Cardiac septum (tissue), 1 donor: ENCODE results near the gene DNAJC5. TPM values are rescaled to one million over a fixed set of nuclear protein-coding genes. Genes with fewer than 3 reads are reported as not detected.

Experiments used
- DNase-seq: peaks from one replicate; pipeline ENCODE4 v3.0.0-alpha.2; 2020; ENCODE audit warnings: low spot score
- intact Hi-C: fragments of 100-400 bp; cut with DNase I; formaldehyde crosslinking; loops from one replicate; pipeline ENCODE4 v1.14.0; 2022
- total RNA-seq: library from RNA; stranded (reverse); fragmentation: NEBNext Ultra II Directional; extraction: Animal tissue kit (Norgen Biotek cat#: 25700); gene quantifications from one replicate; pipeline ENCODE4 v1.2.1, GENCODE V29; 2021
- donor health status: DM: no; HTN: no; CAD: no.

The DNAJC5 gene
- total RNA-seq, 1 donor from 2014 or later: 36.1 TPM

GRCh38 chr20:63932606-63933160 lies 37.8 kb downstream of the DNAJC5 start:
- DNase-seq: no peak
- intact Hi-C loops: no loop called here

- no peak for DNase-seq
- intact Hi-C loops: no loop called here
These were observed 38.7 kb downstream of the DNAJC5 start for GRCh38 chr20:63933646-63934045.

- intact Hi-C loops: no loop called here
- no peak for DNase-seq
These were observed 39.5 kb downstream of the DNAJC5 start for GRCh38 chr20:63934271-63935068.

- intact Hi-C loops: no loop called here
- DNase-seq: no peak
These were observed 40.5 kb downstream of the DNAJC5 start for GRCh38 chr20:63935447-63935846.

GRCh38 chr20:63937596-63937995 lies 42.7 kb downstream of the DNAJC5 start:
- intact Hi-C loops: no loop called here
- no peak for DNase-seq

GRCh38 chr20:63939061-63939935 lies 44.4 kb downstream of the DNAJC5 start:
- no peak for DNase-seq

GRCh38 chr20:63940071-63940471 lies 45.1 kb downstream of the DNAJC5 start:
- intact Hi-C loops: no loop called here
- no peak for DNase-seq

More at GRCh38 chr20:63939061-63939935, 44.4 kb downstream of the DNAJC5 start:
- intact Hi-C loops: no loop called here

- no peak for DNase-seq
- intact Hi-C loops: no loop called here
These were observed 45.7 kb downstream of the DNAJC5 start for GRCh38 chr20:63940472-63941266.

GRCh38 chr20:63941282-63942081 lies 46.6 kb downstream of the DNAJC5 start:
- intact Hi-C loops: no loop called here
- DNase-seq: peak; percentile 88

GRCh38 chr20:63942250-63942951 lies 47.5 kb downstream of the DNAJC5 start:
- DNase-seq: no peak
- intact Hi-C loops: no loop called here

- intact Hi-C loops: no loop called here
- DNase-seq: no peak
These were observed 48.3 kb downstream of the DNAJC5 start for GRCh38 chr20:63942969-63943807.

- DNase-seq: no peak
- intact Hi-C loops: no loop called here
These were observed 48.8 kb downstream of the DNAJC5 start for GRCh38 chr20:63943808-63944077.

GRCh38 chr20:63944078-63944941 lies 49.4 kb downstream of the DNAJC5 start:
- no peak for DNase-seq
- intact Hi-C loops: no loop called here

GRCh38 chr20:63945031-63945658 lies 50.2 kb downstream of the DNAJC5 start:
- intact Hi-C loops: no loop called here
- DNase-seq: no peak

- intact Hi-C loops: no loop called here
- no peak for DNase-seq
These were observed 51.3 kb downstream of the DNAJC5 start for GRCh38 chr20:63945921-63946920.
